ENCODE results near the gene SLC25A22. TPM values are rescaled to one million over a fixed set of nuclear protein-coding genes. Genes with fewer than 3 reads are reported as not detected.

The SLC25A22 gene
- total and polyA plus RNA-seq, 2 donors (not counting 1 experiment from before 2014, with no cell fraction given), result 9.9 to 10.4 TPM

DNA sequence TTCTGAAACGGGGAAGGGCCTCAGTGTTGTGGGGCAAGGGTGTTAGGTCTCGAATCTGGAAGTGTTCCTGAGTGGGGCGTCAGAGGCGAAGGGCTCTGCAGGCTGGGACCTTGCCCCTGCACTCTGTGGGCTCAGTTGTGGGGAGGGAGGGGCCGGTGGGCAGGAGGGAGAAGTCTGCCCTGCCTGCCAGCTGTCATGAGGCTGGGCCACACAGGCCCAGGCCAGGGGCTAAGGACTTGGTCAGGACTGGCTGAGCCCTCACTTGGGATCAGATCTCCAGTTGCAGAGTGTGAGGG lies 29.8 kb upstream of the SLC25A22 start, which contains the start of gene CRACR2B:
Gene CRACR2B (plus strand): TSS at position 23 of the 296 bp plus-strand sequence. CDS start 689 bp downstream, outside the sequence.
- Histone ChIP-seq H3K79me2 (ENCODE audit: control insufficient read depth, insufficient read depth, low read length) (no peaks in the 10 kb centered on the region), H2AFZ (ENCODE audit: low read length) (no peak within 1 kb of the TSS), H3K27ac (ENCODE audit: insufficient read depth, low read length) (no peak within 1 kb of the TSS), H3K36me3 (ENCODE audit: control insufficient read depth, insufficient read depth, low read length) (peaks cover 8% of the 10 kb centered on the region), H3K9me3 (ENCODE audit: control insufficient read depth, insufficient read depth, low read depth, low read length) (no peaks in the 10 kb centered on the region), H3K9ac (ENCODE audit: insufficient read depth, low read length) (peak within 1 kb of the TSS; percentile 16), H3K4me3 (replicated peaks in 1 of 4; ENCODE audit: control extremely low read depth in 1 of 4, insufficient read depth in 1 of 4, low read depth in 3 of 4, low read length in 4 of 4) (peak within 1 kb of the TSS in 2 of 4 experiments; percentile 19 to 45), H3K4me2 (ENCODE audit: extremely low read depth, insufficient read depth, low read length) (peak within 1 kb of the TSS; percentile 68), H3K27me3 (ENCODE audit: control insufficient read depth, insufficient read depth, low read length) (no peaks in the 10 kb centered on the region), H4K20me1 (ENCODE audit: control insufficient read depth, extremely low read depth, insufficient read depth, low read length) (no peaks in the 10 kb centered on the region), H3K4me1 (ENCODE audit: control insufficient read depth, extremely low read depth, insufficient read depth, low read length) (peaks cover 27% of the 10 kb centered on the region)
- DNase-seq (ENCODE audit: low read depth in 2 of 2), result no peak
- TF ChIP-seq, protein P1, sequence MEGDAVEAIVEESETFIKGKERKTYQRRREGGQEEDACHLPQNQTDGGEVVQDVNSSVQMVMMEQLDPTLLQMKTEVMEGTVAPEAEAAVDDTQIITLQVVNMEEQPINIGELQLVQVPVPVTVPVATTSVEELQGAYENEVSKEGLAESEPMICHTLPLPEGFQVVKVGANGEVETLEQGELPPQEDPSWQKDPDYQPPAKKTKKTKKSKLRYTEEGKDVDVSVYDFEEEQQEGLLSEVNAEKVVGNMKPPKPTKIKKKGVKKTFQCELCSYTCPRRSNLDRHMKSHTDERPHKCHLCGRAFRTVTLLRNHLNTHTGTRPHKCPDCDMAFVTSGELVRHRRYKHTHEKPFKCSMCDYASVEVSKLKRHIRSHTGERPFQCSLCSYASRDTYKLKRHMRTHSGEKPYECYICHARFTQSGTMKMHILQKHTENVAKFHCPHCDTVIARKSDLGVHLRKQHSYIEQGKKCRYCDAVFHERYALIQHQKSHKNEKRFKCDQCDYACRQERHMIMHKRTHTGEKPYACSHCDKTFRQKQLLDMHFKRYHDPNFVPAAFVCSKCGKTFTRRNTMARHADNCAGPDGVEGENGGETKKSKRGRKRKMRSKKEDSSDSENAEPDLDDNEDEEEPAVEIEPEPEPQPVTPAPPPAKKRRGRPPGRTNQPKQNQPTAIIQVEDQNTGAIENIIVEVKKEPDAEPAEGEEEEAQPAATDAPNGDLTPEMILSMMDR (conservative IDR thresholded peaks at IDR 0.05 in 1 of 2, IDR thresholded peaks at IDR 0.05 in 1 of 2; ENCODE audit: low read depth in 1 of 2, low read length in 2 of 2), result no peak

DNA sequence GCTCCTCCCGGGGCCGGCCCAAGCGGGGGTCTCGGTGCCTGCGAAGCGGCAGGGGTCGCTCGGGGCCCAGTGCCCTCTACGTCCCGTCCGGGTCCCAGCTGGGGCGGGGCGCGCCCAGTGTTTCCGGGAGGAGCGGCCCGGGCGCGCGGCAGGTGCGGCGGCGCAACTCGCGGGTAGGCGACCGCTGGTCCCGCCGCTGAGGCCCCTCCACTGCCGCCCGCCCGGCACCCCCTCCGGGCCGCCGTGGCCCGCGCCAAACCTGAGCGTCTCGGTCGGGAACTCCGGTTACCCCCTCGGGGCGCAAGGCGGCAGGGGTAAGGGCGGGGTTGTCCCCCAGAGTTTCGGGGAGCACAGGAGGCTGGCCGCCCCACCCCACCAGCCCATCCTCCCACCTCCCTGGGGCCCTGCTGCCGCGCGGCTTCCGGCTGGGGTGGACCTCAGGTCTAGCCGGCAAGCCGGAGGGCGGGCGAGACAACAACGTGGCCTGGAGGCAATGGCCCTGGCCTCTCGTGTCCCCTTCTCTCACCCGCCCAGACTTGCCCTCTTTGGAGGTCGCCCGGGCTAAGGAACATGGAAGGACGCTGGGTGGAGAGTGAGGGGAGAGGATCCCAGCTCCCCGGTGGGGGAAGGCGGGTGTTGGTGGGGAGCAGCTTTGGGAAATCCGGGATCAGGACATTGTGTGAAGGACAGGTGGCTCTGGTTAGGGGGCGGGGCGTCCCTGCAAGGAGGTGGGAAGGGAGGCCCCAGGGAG lies 29.2 kb upstream of the SLC25A22 start:
- no peak overlapping the region for H3K27ac ChIP-seq (ENCODE audit: insufficient read depth, low read length)
- no peak overlapping the region for H3K9ac ChIP-seq (ENCODE audit: insufficient read depth, low read length)
- TF ChIP-seq, protein P1 (conservative IDR thresholded peaks at IDR 0.05 in 1 of 2, IDR thresholded peaks at IDR 0.05 in 1 of 2; ENCODE audit: low read depth in 1 of 2, low read length in 2 of 2), result no peak
- TF ChIP-seq EZH2 (IDR thresholded peaks at IDR 0.05; ENCODE audit: low read length, missing control alignments), result no peak
- H3K9me3 ChIP-seq (ENCODE audit: control insufficient read depth, insufficient read depth, low read depth, low read length), result no peaks in the 10 kb centered on the region
- H3K4me3 ChIP-seq (replicated peaks in 1 of 4; ENCODE audit: control extremely low read depth in 1 of 4, insufficient read depth in 1 of 4, low read depth in 3 of 4, low read length in 4 of 4), result peak overlapping the region in 2 of 4 experiments; percentile 19 to 45
- H3K79me2 ChIP-seq (ENCODE audit: control insufficient read depth, insufficient read depth, low read length), result no peaks in the 10 kb centered on the region
- H3K36me3 ChIP-seq (ENCODE audit: control insufficient read depth, insufficient read depth, low read length), result peaks cover 10% of the 10 kb centered on the region
- H4K20me1 ChIP-seq (ENCODE audit: control insufficient read depth, extremely low read depth, insufficient read depth, low read length), result no peaks in the 10 kb centered on the region
- no peaks in the 10 kb centered on the region for H3K27me3 ChIP-seq (ENCODE audit: control insufficient read depth, insufficient read depth, low read length)
- peak overlapping the region; percentile 68 for H3K4me2 ChIP-seq (ENCODE audit: extremely low read depth, insufficient read depth, low read length)
- DNase-seq (ENCODE audit: low read depth in 2 of 2), result no peak
- no peak overlapping the region for H2AFZ ChIP-seq (ENCODE audit: low read length)
- peaks cover 24% of the 10 kb centered on the region for H3K4me1 ChIP-seq (ENCODE audit: control insufficient read depth, extremely low read depth, insufficient read depth, low read length)

DNA sequence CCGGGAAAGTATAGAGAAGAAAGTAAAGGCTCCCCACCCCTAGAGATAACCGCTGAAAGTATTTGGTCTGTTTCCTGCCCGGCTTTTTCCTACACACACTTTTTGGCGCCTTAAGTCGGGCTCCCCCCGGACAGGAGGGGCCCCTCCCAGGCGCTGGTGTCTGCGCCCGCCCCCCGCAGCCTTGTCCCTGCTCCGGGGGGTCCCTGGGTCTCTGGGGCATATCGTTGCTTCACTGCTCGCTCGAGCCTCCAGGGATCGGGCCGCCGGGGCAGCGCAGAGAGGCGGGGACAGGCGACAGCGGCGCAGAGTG lies 28.7 kb upstream of the SLC25A22 start:
- no peaks in the 10 kb centered on the region for H4K20me1 ChIP-seq (ENCODE audit: control insufficient read depth, extremely low read depth, insufficient read depth, low read length)
- H3K36me3 ChIP-seq (ENCODE audit: control insufficient read depth, insufficient read depth, low read length), result peaks cover 13% of the 10 kb centered on the region
- DNase-seq (ENCODE audit: low read depth in 2 of 2), result no peak
- no peak overlapping the region for H3K27ac ChIP-seq (ENCODE audit: insufficient read depth, low read length)
- H3K9me3 ChIP-seq (ENCODE audit: control insufficient read depth, insufficient read depth, low read depth, low read length), result no peaks in the 10 kb centered on the region
- H3K4me1 ChIP-seq (ENCODE audit: control insufficient read depth, extremely low read depth, insufficient read depth, low read length), result peaks cover 20% of the 10 kb centered on the region
- H2AFZ ChIP-seq (ENCODE audit: low read length), result no peak overlapping the region
- H3K4me3 ChIP-seq (replicated peaks in 1 of 4; ENCODE audit: control extremely low read depth in 1 of 4, insufficient read depth in 1 of 4, low read depth in 3 of 4, low read length in 4 of 4), result peak overlapping the region in 2 of 4 experiments; percentile 19 to 45
- no peaks in the 10 kb centered on the region for H3K27me3 ChIP-seq (ENCODE audit: control insufficient read depth, insufficient read depth, low read length)
- peak overlapping the region; percentile 16 for H3K9ac ChIP-seq (ENCODE audit: insufficient read depth, low read length)
- H3K79me2 ChIP-seq (ENCODE audit: control insufficient read depth, insufficient read depth, low read length), result no peaks in the 10 kb centered on the region
- TF ChIP-seq EZH2 (IDR thresholded peaks at IDR 0.05; ENCODE audit: low read length, missing control alignments), result no peak
- TF ChIP-seq, protein P1 (conservative IDR thresholded peaks at IDR 0.05 in 1 of 2, IDR thresholded peaks at IDR 0.05 in 1 of 2; ENCODE audit: low read depth in 1 of 2, low read length in 2 of 2), result no peak
- H3K4me2 ChIP-seq (ENCODE audit: extremely low read depth, insufficient read depth, low read length), result peak overlapping the region; percentile 68
